CD4-positive, alpha-beta T cell treated with Interleukin-4 for 4 hours (primary cell): ENCODE measurements around the gene GSAP.

ENCODE experiments used
- DNase-seq: peaks from one replicate; pipeline ENCODE4 v3.0.0-alpha.2; 2020

GSAP gene

GRCh38 chr7:77270094-77270480 is 146.1 kb downstream of the GSAP start:
- DNase-seq = no peak

GRCh38 chr7:77269360-77270093 is 146.6 kb downstream of the GSAP start:
- DNase-seq = no peak

- DNase-seq = no peak
Observed at GRCh38 chr7:77266291-77266794, 149.8 kb downstream of the GSAP start.

GRCh38 chr7:77265666-77266065 is 150.5 kb downstream of the GSAP start:
- DNase-seq = no peak

- no peak for DNase-seq
Observed at GRCh38 chr7:77262316-77262715, 153.8 kb downstream of the GSAP start.
